ENCODE results near the gene CASKIN1.

- TF ChIP-seq EZH2 (IDR thresholded peaks at IDR 0.05) (no peak), CTCF (IDR thresholded peaks at IDR 0.05) (no peak), EZH2phosphoT487 (IDR thresholded peaks at IDR 0.05) (no peak)
Measured at GRCh38 chr16:2210386-2211365, 14.3 kb upstream of the CASKIN1 start, which contains the start of gene BRICD5.

Measured in neural progenitor cell (in vitro differentiated cells).